Ovary (tissue), 3 donors: ENCODE data around the gene HSD11B2.

ENCODE experiments used
- CTCF ChIP-seq, 3 donors: fragments of 450-650 bp in 2 of 3; fragments of 200-600 bp in 1 of 3; IDR thresholded peaks; one replicate each; pipeline versions ENCODE4 v1.5.1 to v1.8.0; 2016 to 2022; ENCODE audit warnings: antibody characterized with exemption in 3 of 3, mild to moderate bottlenecking in 1 of 3
- EP300 ChIP-seq: sonication (generic); formaldehyde crosslinking; IDR thresholded peaks from one replicate; pipeline ENCODE4 v1.6.1; 2017; ENCODE audit warnings: antibody characterized with exemption
- POLR2A ChIP-seq: fragments of 450-650 bp; IDR thresholded peaks from one replicate; pipeline ENCODE4 v1.6.1; 2017; ENCODE audit warnings: antibody characterized with exemption, mild to moderate bottlenecking, moderate library complexity
- donor health status: DM: no; HTN: no; CAD: no.

DNA sequence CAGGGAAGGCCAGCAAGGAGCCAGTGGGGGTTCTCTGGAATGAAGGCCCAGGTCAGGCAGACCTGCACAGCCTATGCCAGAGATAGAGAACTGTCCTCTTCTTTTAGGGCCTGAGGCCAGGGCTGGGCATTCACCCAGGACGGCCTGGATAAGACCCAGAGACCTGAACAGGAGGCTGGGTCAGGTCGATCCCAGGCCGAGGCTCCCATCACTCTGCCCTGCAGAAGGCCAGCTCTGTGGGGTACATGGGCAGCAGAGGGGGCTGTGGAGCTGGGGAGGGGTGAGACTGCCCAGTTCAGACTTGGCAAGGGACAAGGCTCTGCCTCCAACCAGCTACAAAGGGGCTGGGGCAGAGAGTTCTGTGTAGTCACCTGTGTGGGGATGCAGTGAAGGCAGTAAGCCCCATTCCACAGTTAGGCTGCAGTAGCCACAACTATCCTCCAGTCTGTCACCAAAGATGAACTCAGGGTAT, 14.6 kb downstream of the HSD11B2 start:
- TF ChIP-seq CTCF (IDR thresholded peaks at IDR 0.05) (peak in 1 of 3 donors; percentile 7), POLR2A (no peak), EP300 (no peak)
